ENCODE results near the gene MIB2. TPM values are rescaled to one million over a fixed set of nuclear protein-coding genes. Genes with fewer than 3 reads are reported as not detected.
"Not testable (repeated sequence)": the region's sequence is repeated elsewhere in the genome, so short reads cannot be mapped to it uniquely, and the experiment has no call there.

The MIB2 gene
- 12.0 and 18.4 TPM in 2 replicates for total RNA-seq (2014; rRNA removed; shearing (Covaris generic))

DNA sequence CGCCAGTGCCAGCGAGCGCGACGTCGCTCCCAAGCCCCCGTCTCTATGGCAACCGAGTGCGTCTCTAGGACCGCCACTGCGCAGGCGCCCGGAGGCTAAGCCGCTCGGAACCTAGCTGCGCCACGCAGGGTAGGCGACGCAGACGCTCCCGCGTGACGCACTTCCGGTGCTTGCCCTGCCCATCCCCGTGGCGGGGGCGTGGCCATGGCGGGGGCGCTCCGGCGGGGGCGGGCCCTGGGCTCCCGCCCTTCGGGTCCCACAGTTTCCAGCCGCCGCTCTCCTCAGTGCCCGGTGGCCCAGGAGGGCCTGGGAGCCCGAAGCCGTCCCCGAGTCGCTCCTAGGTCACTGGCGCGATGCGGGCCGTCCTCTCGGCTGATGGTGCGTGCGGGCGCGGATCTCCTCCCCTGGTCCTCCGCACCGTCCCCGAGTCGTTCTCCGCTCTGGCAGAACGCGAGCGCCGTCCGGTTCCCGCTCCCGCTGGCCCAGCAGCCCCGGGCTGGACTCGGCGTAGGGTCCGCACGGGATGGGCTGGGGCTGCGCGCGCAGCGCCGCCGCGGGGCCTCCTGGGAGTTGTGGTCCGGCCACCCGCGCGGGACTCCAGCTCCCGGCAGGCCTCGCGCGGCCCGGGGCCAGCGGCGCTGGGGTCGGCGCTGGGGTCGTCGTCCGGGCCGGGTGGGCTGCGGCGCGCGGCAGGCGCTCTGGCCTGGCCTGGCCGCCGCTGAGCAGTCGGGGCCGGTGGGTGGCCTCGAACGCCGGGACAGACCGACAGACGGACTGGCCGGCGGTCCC, at the start of gene MIB2:
Gene MIB2, plus strand, starts transcription at position 245 of the 789 bp plus-strand sequence. CDS start 7,953 bp downstream, outside the sequence.
- peak; percentile 95 for DNase-seq (ENCODE audit: low read depth)

DNA sequence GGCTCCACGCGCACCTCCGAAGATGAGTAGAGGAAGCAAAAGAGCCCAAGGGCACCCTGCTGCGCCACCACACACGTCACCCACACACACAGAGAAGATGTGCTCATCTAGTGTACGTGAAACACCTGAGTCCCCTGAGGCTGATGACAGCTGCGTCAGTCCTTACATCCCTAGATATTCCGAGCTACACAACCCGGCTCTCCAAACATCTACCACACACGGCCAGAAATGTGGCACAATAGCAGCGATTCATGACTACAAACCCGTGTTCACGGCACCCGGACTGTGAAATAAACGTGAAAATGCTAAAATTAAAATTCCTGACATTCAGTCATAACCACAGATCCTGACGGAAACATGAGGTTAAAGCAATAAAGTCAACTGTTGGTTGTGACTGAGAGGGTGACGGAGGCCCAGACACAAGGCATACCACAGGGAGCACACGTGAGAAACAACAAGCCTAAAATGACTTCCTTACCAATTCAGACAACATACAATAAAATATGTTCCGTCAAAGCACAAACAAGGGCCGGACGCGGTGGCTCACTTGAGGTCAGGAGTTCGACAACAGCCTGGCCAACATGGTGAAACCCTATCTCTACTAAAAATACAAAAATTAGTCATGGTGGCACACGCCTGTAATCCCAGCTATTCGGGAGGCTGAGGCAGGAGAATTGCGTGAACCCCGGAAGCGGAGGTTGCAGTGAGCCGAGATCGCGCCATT, 48.0 kb upstream of the MIB2 start:
- peak; percentile 78 for DNase-seq (ENCODE audit: low read depth)

DNA sequence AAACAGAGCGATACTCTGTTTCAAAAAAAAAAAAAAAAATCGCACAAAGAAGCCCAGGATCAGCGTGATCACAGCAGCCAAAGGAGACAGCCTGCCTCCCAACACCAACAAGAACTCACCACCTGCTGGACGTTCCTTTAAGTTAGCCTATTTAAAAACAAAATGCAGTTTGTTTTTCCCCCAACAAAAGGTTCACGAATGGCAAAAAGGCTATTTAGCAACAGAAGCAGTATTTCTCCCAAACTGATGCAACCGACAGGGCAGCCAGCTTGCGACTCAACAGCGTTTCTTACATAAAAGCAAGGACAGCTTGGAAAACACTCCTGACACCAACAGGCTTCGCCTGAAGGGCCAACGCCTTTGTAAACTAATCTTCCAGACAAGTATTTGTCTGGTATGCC, 47.4 kb upstream of the MIB2 start:
- DNase-seq (ENCODE audit: low read depth), result no peak

DNA sequence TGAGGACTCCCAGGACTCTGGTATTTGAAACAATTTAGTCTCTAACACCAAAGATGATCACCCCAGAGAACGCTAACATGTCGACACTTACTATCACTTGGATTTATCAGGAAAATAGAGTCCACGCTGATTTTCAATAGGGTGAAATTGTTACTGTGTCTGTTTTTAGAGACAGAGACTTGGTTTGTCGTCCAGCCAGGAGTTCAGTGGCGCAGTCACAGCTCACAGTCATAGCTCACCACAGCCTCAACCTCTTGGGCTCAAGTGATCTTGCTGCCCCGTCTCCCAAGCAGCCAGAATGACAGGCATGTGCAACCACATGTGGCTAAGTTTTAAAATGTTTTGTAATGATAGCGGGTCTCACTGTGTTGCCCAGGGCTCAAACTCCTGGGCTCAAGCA, 46.0 kb upstream of the MIB2 start:
- no peak for DNase-seq (ENCODE audit: low read depth)

DNA sequence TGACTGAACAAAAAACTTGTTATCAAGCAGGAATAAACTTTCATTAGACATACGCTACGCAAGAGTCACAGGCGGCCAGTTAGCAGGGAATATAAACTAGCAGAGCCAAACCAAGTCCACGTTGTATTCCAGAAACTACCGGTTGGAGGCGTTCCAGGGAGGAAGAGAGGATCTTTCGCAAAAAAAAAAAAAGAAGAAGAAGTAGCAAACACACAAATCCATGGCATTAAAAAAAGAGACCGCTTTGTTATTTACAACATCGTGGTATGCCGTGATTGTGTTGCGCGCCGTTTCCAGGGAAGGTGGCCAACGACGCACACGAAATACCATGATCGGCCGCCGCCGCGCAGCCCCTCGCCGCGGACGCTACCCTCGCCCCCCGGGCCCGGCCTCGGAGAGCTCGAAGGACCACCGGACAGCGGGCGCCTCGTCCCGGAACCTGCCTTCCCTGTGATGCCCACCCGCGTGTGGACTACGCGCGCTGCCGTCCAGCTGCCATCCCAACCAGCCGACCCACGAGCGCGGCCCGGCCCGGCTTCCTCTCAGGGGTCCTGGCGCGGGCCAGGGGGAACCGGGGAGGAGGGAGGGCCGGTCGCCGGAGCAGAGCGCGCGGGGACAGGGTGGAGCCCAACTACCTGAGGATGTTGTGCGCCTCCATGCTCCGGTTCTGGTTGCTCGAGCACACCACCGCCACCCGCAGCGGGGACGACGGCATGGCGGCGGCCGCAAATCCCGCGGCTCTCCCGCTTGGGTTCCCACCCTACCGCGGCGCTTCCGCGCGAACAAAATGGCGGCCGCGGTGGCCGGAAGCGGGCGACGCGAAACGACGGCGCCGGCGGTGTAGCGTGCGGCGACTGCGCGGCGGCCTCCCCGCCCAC, 41.2 kb upstream of the MIB2 start:
- DNase-seq (ENCODE audit: low read depth), result peak; percentile 54

DNA sequence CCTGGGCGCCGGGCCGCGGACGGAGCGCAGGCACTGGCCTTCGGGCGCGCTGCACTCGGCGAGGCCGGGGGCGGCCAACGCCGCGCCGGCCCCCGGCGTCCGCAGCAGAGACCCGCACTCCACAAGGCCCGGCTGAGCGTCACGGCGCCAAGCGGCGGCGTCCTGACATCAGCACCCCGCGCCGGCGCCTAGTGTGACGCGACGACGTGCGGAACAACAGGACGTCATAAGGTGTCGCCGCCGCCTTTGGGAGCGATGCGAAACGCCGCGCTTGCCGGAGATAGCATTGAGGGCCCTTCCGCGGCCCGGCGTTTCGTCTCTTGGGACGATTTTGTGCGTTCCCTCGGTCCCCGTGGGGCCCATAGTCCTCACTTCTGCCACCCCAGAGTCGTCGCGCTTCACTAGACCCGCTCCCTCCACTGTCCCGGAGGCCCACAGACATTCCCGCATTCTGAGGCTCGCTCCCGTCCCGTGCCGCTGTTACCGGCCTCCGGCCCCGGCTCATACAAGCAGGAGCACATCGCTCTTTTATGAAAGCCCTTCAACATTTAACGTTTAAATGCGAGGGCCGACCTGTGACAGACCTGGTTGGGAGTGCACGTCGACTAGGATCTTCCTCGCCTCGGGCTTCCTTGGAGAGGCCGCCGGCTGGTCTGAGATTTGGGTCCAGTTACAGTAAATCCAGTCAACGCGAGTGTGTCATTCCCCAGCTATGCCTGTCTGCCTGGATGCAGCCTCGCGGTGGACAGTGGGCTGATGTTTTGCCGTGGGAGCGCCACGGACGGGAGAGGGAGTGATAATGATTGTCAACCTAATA, 40.4 kb upstream of the MIB2 start, which contains the start of gene SSU72:
Gene SSU72, minus strand, starts transcription at position 143 of the 817 bp plus-strand sequence. CDS start 306 bp downstream, outside the sequence.
- peak; percentile 91 for DNase-seq (ENCODE audit: low read depth)

DNA sequence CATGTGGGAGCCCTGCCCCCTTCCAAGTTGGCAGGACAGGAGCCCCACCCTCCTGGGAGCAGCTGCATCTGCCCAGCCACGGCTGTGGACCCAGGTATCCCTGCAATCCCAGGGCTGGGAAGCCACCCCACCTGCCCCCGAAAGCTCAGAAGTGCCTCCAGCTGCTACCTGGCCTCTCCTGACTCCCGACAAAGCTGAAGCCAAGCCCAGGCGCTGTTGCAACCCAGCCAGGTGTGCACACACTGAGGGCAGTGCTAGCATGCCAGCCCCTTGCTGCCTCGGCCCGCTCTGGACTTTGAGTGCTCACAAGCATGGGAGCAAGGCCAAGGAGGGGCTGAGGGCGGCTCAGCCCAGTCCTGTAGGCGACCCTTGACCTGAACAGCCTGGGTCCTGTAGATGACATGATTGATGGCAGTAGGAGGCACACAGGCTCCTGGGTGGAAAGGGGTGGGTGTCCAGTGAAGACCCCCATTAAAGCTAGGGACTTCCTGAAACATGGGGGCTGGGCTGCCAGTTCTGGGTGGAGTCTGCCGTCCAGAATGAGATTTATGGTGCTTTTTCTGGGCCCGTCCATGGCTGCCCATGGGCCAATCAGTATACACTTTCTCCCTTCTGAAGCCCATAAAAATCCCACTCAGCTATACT, 37.8 kb upstream of the MIB2 start:
- no peak for DNase-seq (ENCODE audit: low read depth)

DNA sequence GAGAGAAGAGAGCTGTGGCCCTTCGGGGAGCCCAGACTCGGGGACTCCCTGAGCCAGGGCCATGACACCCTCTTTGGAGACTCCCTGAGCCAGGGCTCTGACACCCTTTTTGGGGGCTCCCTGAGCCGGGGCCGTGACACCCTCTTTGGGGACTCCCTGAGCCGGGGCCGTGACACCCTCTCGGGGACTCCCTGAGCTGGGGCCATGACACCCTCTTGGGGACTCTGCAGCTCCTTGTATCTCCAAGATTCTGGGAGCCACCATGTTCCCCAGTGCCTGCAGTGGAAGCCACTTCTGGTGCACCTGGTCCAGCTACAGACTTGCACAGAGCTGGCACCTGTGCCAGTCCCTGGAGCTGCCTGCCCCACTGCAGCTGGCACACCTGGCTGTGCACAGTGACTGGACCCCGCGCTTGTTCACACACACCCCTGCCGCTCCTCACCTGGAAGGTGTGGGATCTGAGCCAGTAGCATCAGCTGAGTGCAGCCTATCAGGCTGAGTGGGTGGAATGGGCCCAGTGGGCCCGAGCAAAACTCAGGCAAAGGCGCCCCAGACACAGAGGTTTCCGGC, 36.8 kb upstream of the MIB2 start:
- DNase-seq (ENCODE audit: low read depth), result no peak

DNA sequence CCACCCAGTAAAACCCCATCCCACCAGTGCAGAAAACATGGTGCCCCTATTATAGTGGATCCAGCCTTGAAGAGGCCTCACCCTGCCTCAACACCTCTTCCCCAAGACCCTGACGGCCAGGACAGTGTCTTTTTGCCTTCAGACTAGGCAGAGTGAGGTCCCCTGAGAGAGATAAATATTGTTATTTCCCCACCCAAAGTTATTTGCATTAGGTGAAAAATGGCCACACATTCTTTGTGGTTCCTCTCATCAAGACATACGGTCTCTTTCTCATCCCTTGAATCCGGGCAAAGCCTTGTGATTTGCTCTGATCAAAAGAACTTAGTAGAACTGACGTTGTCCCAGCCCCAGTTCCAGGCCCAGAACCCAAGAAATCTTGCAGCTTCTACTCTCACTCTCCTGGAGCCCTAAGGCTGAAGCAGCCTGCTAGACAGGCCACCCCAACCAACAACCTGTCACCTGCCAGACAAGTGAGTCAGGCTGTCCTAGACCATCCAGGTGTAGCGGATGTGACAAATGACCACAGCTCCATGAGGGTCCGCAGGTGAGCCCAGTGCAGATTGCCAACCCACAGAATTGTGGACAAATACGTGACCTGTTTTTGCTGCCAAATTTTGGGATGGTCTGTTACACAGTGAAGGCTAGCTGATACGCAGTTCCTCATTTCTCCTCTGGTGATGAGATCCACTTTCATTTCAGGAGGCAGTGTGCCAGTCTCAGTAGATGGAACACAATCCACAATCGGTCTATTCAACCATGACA, 32.5 kb upstream of the MIB2 start:
- DNase-seq (ENCODE audit: low read depth), result no peak

DNA sequence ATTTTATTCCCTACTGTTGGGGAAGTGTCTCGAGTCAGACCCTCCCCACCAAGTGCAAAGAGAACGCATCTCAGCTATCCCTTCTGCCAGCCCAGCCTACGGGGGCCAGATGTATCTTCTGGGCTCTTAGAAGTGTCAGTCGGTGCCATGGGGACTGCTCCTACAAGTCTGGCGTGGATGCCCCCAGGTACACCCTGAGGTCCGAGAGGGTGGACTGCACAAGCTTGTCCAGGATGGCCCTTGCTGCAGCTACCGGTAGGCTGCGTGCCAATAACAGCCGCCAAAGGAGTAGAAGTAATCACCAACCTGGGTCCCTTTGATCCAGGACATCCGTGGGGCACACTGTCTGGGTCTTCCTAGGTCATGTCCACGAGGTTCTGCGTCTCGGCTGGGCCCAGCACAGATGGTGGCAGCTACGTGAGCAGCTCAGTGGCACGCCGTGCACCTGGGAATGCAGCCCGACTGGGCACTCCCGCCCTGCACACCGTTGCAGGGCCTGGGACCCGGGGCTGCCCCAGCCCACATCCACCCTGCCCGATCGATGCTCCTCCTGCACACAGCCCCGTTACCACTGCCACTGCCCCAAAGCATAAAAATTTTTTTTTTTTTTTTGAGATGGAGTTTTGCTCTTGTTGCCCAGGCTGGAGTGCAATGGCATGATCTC, 31.8 kb upstream of the MIB2 start:
- no peak for DNase-seq (ENCODE audit: low read depth)

DNA sequence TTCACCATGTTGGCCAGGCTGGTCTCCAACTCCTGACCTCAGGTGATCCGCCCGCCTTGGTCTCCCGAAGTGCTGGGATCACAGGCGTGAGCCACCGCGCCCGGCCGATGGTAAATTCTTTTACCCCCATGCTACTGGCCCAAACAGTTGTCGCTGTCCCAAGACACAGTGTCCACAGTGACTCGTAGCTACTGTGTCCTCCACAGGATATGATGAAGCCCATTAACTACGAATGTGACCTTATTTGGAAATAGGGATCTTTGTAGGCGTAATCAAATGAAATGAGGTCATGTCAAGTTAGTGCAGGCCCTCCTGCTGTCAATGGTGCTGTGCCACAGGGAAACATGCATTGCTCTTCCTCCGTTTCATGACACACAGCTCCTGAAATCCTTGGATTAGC, 23.8 kb upstream of the MIB2 start:
- DNase-seq (ENCODE audit: low read depth), result peak; percentile 31

DNA sequence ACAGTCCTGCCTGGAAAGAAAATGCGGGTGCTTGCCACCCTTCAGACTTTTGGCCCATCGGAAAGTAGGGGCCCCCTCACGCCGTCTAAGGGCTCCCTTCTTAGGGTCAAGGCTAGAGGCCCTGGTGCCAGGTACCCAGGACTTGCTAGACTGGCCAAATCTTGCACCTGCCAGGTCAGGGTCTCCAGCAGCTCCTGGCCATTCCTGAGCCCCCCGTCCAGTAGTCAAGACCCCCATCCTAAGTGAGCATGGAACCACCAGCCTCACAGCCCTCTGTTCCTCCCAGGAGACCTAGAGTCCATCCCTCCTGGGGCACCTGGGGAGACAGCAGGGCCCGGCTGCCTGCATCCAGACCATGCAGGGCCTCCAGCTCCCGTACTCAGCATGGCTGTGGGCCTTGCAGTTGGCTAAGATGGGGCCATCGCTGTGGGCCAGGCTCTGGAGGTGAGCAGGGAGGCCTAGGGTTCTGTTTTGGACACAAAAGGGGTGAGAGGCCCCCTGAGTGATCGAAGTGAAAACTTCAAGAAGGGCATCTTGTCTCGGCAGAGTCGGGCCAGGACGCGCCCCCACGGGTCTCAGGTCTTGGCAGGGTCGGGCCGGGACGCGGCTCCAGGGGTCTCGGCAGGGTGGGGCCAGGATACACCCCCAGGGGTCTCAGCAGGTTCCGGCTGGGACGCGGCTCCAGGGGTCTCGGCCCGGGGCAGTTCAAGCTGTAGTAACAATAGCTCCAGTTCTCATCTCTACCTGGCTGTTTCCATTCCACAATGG, 21.3 kb upstream of the MIB2 start:
- no peak for DNase-seq (ENCODE audit: low read depth)

DNA sequence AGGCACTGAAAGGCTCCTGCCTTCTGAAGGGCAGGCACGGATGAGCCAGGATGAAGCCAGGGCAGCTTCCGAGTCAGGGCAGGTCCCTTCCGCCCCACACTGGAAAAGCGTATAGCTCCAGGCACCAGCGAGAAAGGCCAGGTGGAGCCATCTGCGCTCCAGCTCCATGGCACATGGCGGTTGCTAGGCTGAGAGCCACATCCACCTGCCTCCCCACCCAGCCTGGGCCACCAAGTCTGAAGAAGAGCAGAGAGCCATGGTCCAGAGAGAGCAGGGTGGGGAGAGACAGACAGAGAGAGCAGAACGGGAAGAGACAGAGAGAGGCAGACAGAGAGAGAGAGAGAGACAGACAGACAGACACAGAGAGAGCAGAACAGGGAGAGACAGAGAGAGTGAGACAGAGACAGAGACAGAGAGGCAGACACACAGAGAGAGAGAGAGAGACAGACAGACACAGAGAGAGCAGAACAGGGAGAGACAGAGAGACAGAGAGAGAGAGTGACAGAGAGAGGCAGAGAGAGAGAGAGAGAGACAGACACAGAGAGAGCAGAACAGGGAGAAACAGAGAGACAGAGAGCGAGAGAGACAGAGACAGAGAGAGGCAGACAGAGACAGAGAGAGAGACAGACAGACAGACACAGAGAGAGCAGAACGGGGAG, 20.6 kb upstream of the MIB2 start:
- peak; percentile 24 for DNase-seq (ENCODE audit: low read depth)

DNA sequence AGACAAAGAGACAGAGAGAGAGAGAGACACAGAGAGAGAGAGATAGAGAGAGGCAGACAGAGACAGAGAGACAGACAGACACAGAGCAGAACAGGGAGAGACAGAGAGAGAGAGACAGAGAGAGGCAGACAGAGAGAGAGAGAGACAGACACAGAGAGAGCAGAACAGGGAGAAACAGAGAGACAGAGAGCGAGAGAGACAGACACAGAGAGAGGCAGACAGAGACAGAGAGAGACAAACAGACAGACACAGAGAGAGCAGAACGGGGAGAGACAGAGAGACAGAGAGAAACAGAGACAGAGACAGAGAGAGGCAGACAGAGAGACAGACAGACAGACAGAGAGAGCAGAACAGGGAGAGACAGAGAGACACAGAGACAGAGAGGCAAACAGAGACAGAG, 20.0 kb upstream of the MIB2 start:
- DNase-seq (ENCODE audit: low read depth), result not testable (repeated sequence)

DNA sequence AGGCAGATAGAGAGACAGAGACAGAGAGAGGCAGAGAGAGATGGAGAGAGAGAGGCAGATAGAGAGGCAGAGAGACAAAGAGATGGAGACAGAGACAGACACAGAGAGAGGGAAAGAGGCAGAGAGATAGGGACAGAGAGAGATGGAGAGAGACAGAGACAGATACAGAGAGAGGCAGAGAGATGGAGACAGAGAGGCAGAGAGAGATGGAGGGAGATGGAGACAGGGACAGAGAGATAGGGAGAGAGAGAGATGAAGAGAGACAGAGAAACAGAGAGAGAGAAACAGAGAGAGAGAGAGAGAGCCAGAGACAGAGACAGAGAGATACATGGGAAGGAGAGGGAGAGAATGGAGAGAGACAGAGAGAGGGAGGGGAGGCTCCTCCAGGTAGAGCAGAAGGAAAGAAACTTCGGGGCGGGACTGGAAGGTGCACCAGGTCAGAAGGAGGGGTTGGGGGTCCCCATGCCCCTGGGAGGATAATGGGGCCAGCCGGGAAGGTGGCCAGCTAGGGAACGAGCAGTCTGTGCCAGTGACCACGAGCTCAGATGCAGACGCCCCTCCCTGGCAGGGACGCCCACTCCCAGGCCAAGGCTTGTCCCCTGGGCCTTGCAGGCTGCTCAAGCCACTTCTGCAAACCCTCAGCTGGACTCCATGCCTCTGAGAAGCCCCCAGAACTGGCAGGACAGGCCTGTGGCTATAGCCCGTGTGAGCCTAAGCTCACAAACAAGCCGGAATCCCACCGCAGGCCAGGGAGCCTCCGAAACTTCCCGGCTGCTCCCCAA, 18.6 kb upstream of the MIB2 start:
- DNase-seq (ENCODE audit: low read depth), result no peak

DNA sequence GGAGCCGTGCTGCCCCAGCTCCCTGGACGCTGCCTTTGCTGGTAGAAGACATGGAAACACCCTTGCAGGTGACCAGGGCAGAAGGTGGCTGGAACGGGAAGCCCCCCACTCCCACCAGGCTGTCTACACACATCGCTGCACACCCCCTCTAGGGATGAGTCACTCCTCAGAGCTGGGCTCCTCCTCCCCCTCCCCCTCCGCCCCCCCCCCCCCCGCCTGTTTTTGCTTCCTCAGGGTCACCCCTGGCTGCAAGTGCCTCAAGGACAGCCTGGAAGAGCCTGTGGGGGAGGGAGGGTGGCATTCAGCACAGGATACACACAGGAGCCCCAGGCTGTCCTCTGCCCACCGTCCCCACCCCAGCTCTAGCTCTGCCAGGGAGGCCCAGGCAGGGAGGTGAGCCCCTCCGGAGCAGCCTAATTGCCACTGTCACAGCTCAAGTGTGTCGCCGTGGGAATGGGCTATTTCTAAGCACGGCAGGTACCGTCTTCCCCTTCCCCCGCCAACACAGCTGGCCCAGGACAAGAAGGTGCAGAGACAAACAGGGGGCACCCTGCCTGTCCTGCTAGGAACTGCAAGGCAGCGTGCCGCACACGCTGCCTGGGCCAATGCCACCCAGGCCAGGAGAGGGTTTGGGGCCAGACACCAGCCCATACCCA, 17.9 kb upstream of the MIB2 start:
- no peak for DNase-seq (ENCODE audit: low read depth)
